ENCODE results near the gene LCP2.

DNA sequence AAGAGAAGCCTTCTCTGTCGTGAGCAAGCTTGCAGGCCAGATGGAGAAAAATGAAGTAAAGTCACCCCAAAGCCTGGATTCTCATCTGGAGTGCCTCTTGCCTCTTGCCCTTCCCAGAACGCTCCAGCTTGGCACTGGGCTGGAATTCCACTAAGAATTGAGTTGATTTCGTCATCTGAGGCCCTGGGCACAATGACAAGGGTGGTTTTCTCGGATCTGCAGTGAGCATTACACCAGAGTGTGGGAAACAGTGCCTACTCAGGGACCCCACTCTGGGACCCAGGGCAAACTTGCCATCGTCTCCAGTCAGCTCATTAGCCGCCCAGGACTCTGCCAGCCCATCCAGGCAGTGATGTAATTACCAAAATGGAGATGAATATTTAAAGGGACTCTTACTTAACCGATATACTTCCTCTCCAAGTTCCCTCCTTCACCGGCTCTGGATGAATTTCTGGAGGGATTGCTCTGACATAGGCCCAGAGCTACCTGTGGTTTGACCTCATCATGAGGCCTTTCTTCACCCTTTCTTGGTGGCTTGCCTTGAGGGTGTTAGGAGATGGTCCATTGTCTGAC, 44.7 kb upstream of the LCP2 start:
- TF ChIP-seq, protein P1, sequence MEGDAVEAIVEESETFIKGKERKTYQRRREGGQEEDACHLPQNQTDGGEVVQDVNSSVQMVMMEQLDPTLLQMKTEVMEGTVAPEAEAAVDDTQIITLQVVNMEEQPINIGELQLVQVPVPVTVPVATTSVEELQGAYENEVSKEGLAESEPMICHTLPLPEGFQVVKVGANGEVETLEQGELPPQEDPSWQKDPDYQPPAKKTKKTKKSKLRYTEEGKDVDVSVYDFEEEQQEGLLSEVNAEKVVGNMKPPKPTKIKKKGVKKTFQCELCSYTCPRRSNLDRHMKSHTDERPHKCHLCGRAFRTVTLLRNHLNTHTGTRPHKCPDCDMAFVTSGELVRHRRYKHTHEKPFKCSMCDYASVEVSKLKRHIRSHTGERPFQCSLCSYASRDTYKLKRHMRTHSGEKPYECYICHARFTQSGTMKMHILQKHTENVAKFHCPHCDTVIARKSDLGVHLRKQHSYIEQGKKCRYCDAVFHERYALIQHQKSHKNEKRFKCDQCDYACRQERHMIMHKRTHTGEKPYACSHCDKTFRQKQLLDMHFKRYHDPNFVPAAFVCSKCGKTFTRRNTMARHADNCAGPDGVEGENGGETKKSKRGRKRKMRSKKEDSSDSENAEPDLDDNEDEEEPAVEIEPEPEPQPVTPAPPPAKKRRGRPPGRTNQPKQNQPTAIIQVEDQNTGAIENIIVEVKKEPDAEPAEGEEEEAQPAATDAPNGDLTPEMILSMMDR (IDR thresholded peaks at IDR 0.05; ENCODE audit: low read depth, low read length), result no peak
- TF ChIP-seq MYC (IDR thresholded peaks at IDR 0.05; ENCODE audit: low read depth, low read length) (no peak), POLR2A (IDR thresholded peaks at IDR 0.05; ENCODE audit: extremely low read depth, insufficient read length) (no peak)

Measured in NB4 (cell line).